GM12873 (cell line): ENCODE results near the gene GALNT15.

Source experiments
- CTCF ChIP-seq: IDR thresholded peaks from 2 replicates; pipeline ENCODE4 v1.5.1; 2012; ENCODE audit warnings: low read depth, mild to moderate bottlenecking, moderate library complexity, low read length, control low read depth; ENCODE audit not compliant: insufficient read depth; ENCODE audit errors: missing control alignments

The GALNT15 gene

GRCh38 chr3:16277471-16277870 is 103.0 kb downstream of the GALNT15 start:
- no peak for TF ChIP-seq CTCF

DNA sequence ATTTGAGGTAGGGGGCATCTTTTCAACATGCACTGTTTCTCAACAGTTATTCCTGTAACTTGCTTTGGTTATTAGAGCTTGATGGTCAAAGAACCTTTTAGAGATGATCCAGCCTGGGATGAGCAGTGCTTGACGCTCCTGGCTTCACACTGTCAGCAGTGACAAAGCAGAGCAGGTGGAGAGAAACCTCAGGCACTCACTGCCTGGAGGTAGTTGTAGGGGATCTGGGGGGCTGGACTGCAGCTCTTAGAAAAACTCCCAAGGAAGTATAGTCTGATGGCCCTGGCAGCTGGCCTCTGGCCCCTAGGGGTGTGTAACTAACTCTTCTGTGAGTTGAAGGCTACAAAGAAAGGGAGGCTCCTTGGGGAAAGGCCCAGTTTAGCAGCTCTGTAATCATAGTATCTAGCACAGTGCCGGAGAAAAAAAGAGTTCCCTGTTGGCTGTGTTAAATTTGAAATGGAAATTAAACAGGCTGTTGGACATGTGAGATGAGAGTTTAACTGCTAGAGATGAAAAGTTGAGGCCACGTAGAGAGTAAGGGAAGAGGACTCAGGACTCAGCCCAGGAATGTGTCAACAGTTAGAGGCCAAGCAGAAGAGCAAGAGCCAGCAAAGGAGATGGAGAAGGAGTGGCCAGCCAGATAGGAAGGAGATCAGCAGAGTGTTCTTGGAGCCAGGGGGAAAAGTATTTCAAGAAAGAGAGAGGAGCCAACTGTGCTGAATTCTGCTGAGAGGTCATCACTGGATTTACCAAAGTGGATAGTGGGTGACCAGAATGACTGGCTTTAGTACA is 104.7 kb downstream of the GALNT15 start:
- TF ChIP-seq CTCF: no peak

DNA sequence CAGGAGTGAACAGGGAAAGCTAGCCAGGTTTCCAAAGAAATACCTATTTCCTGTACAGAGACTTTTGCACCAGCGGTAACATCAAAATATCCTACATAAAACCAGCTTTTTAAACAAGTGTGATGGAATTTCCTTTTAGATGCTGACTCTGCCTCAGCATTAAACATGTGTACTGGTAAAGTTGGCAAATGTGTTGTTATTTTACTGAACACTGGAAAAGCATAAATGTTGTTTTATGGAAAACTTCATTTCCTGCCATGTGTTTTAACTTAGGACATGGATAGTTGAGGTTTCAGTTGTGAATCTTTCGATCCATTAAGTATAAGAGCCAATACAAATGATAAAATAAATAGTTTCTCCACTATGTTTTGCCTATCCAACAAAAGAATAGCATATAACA is 106.2 kb downstream of the GALNT15 start:
- TF ChIP-seq CTCF: no peak
